Loucy (cell line): ENCODE measurements around the gene GALNT18.

Source experiments
- EZH2phosphoT487 ChIP-seq: fragments of 200-600 bp; IDR thresholded peaks from 2 replicates; pipeline ENCODE4 v1.6.1; 2018; ENCODE audit warnings: antibody characterized with exemption, mild to moderate bottlenecking, moderate library complexity, borderline replicate concordance
- TF ChIP-seq, protein P1 (sequence below): fragments of 200-600 bp; sonication (generic); conservative IDR thresholded peaks from 2 replicates; pipeline ENCODE4 v1.5.1; 2014; ENCODE audit warnings: mild to moderate bottlenecking, antibody characterized with exemption, low read length

DNA sequence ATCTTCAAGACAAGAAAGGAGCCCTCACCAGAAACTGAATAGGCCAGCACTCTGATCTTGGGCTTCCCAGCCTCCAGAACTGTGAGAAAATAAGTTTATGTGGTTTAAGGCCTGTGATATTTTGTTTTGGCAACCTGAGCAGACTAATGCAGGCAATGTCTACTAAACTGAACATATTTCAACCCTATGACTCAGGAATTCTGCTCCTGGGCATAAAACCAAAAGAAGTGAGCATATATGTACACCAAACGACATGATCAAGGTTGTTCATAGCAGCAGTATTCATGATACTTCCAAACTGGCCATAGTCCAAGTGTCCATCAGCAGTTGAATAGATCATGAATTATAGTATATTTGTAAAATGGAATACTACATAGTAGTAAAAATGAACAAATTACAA is 297.7 kb downstream of the GALNT18 start:
- TF ChIP-seq EZH2phosphoT487: no peak
- TF ChIP-seq, protein P1, sequence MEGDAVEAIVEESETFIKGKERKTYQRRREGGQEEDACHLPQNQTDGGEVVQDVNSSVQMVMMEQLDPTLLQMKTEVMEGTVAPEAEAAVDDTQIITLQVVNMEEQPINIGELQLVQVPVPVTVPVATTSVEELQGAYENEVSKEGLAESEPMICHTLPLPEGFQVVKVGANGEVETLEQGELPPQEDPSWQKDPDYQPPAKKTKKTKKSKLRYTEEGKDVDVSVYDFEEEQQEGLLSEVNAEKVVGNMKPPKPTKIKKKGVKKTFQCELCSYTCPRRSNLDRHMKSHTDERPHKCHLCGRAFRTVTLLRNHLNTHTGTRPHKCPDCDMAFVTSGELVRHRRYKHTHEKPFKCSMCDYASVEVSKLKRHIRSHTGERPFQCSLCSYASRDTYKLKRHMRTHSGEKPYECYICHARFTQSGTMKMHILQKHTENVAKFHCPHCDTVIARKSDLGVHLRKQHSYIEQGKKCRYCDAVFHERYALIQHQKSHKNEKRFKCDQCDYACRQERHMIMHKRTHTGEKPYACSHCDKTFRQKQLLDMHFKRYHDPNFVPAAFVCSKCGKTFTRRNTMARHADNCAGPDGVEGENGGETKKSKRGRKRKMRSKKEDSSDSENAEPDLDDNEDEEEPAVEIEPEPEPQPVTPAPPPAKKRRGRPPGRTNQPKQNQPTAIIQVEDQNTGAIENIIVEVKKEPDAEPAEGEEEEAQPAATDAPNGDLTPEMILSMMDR: no peak
